Fibroblast of lung (primary cell): ENCODE results near the gene ZCCHC14.

Experiments
- EZH2 ChIP-seq: IDR thresholded peaks from 2 replicates; pipeline ENCODE4 v1.5.1; 2012; ENCODE audit warnings: low read length, control low read depth, mild to moderate bottlenecking; ENCODE audit errors: missing control alignments
- TF ChIP-seq, protein P1 (sequence below), 2 donors: IDR thresholded peaks in 1 of 2; conservative IDR thresholded peaks in 1 of 2; 1 replicate in 1 of 2; 2 replicates in 1 of 2; pipeline ENCODE4 v1.5.1; 2011 to 2012; ENCODE audit warnings: low read length in 2 of 2, control low read depth in 1 of 2, inconsistent platforms in 1 of 2, low read depth in 1 of 2, mild to moderate bottlenecking in 1 of 2

- TF ChIP-seq, protein P1, sequence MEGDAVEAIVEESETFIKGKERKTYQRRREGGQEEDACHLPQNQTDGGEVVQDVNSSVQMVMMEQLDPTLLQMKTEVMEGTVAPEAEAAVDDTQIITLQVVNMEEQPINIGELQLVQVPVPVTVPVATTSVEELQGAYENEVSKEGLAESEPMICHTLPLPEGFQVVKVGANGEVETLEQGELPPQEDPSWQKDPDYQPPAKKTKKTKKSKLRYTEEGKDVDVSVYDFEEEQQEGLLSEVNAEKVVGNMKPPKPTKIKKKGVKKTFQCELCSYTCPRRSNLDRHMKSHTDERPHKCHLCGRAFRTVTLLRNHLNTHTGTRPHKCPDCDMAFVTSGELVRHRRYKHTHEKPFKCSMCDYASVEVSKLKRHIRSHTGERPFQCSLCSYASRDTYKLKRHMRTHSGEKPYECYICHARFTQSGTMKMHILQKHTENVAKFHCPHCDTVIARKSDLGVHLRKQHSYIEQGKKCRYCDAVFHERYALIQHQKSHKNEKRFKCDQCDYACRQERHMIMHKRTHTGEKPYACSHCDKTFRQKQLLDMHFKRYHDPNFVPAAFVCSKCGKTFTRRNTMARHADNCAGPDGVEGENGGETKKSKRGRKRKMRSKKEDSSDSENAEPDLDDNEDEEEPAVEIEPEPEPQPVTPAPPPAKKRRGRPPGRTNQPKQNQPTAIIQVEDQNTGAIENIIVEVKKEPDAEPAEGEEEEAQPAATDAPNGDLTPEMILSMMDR (conservative IDR thresholded peaks at IDR 0.05 in 1 of 2, IDR thresholded peaks at IDR 0.05 in 1 of 2; ENCODE audit: low read depth in 1 of 2, low read length in 2 of 2) = no peak
- no peak for TF ChIP-seq EZH2
Observed at GRCh38 chr16:87389245-87389644, 103.6 kb downstream of the ZCCHC14 start.
